ENCODE results near the gene DGCR2. TPM values are rescaled to one million over a fixed set of nuclear protein-coding genes. Genes with fewer than 3 reads are reported as not detected.

The DGCR2 gene
- total RNA-seq, 1 experiment from 2014 or later, result 18.6 TPM

GRCh38 chr22:19043121-19044085 lies 78.8 kb downstream of the DGCR2 start:
- Histone ChIP-seq H2AFZ (ENCODE audit: low read length) (no peak overlapping the region), H3K36me3 (ENCODE audit: insufficient read depth, low read length) (peaks cover 10% of the 10 kb centered on the region; the same call in 1 of the 2 replicates), H3K9ac (ENCODE audit: low read length) (no peak overlapping the region), H3K4me3 (ENCODE audit: low read length) (no peak overlapping the region), H3K4me1 (ENCODE audit: low read length) (no peaks in the 10 kb centered on the region), H3K9me2 (replicated peaks; ENCODE audit: insufficient read depth, low read length) (no peaks in the 10 kb centered on the region), H3K27ac (ENCODE audit: low read length) (no peak overlapping the region), H3K4me2 (ENCODE audit: low read depth, low read length, poor library complexity, severe bottlenecking) (no peak overlapping the region), H3K27me3 (ENCODE audit: low read length) (no peaks in the 10 kb centered on the region), H3K79me2 (ENCODE audit: low read length) (no peaks in the 10 kb centered on the region), H3K9me3 (ENCODE audit: low read length) (no peaks in the 10 kb centered on the region), H4K20me1 (ENCODE audit: insufficient read depth, low read depth, low read length) (0 out of 2 replicates have a peak, but pooled peaks cover 4% of the 10 kb centered on the region)
- no peak for DNase-seq

GRCh38 chr22:19042285-19043120 lies 79.7 kb downstream of the DGCR2 start:
- Histone ChIP-seq H3K27ac (ENCODE audit: low read length) (no peak overlapping the region), H3K9me2 (replicated peaks; ENCODE audit: insufficient read depth, low read length) (no peaks in the 10 kb centered on the region), H3K4me3 (ENCODE audit: low read length) (no peak overlapping the region), H3K36me3 (ENCODE audit: insufficient read depth, low read length) (peaks cover 8% of the 10 kb centered on the region; the same call in 1 of the 2 replicates), H3K4me2 (ENCODE audit: low read depth, low read length, poor library complexity, severe bottlenecking) (no peak overlapping the region), H3K27me3 (ENCODE audit: low read length) (no peaks in the 10 kb centered on the region), H3K9me3 (ENCODE audit: low read length) (no peaks in the 10 kb centered on the region), H3K4me1 (ENCODE audit: low read length) (no peaks in the 10 kb centered on the region), H3K9ac (ENCODE audit: low read length) (no peak overlapping the region), H2AFZ (ENCODE audit: low read length) (no peak overlapping the region), H3K79me2 (ENCODE audit: low read length) (no peaks in the 10 kb centered on the region), H4K20me1 (ENCODE audit: insufficient read depth, low read depth, low read length) (0 out of 2 replicates have a peak, but pooled peaks cover 4% of the 10 kb centered on the region)
- no peak for DNase-seq

DNA sequence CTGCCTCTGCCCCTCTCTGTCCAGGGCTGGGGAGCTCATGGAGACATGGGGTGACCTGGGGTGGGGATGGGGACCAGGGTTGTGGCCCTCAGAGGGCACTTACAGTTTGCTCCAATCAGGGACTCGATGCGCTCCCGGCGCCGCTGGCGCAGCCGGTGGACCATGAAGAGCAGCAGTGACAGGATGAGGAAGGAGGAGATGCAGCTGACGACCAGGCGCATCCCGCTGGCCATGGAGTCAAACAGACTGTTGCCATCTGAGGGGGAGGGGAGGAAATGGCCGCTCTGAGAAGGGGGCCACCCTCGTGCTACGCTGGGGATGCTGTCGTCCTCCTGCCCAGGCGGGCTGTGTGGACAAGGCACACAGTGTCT lies 80.5 kb downstream of the DGCR2 start:
- Histone ChIP-seq H3K4me1 (ENCODE audit: low read length) (no peaks in the 10 kb centered on the region), H3K4me3 (ENCODE audit: low read length) (no peak overlapping the region), H3K79me2 (ENCODE audit: low read length) (no peaks in the 10 kb centered on the region), H4K20me1 (ENCODE audit: insufficient read depth, low read depth, low read length) (0 out of 2 replicates have a peak, but pooled peaks cover 4% of the 10 kb centered on the region), H3K27me3 (ENCODE audit: low read length) (no peaks in the 10 kb centered on the region), H3K4me2 (ENCODE audit: low read depth, low read length, poor library complexity, severe bottlenecking) (no peak overlapping the region), H3K36me3 (ENCODE audit: insufficient read depth, low read length) (peaks cover 8% of the 10 kb centered on the region; the same call in 1 of the 2 replicates), H2AFZ (ENCODE audit: low read length) (no peak overlapping the region), H3K9me2 (replicated peaks; ENCODE audit: insufficient read depth, low read length) (no peaks in the 10 kb centered on the region), H3K9ac (ENCODE audit: low read length) (no peak overlapping the region), H3K27ac (ENCODE audit: low read length) (no peak overlapping the region), H3K9me3 (ENCODE audit: low read length) (no peaks in the 10 kb centered on the region)
- DNase-seq, result no peak

DNA sequence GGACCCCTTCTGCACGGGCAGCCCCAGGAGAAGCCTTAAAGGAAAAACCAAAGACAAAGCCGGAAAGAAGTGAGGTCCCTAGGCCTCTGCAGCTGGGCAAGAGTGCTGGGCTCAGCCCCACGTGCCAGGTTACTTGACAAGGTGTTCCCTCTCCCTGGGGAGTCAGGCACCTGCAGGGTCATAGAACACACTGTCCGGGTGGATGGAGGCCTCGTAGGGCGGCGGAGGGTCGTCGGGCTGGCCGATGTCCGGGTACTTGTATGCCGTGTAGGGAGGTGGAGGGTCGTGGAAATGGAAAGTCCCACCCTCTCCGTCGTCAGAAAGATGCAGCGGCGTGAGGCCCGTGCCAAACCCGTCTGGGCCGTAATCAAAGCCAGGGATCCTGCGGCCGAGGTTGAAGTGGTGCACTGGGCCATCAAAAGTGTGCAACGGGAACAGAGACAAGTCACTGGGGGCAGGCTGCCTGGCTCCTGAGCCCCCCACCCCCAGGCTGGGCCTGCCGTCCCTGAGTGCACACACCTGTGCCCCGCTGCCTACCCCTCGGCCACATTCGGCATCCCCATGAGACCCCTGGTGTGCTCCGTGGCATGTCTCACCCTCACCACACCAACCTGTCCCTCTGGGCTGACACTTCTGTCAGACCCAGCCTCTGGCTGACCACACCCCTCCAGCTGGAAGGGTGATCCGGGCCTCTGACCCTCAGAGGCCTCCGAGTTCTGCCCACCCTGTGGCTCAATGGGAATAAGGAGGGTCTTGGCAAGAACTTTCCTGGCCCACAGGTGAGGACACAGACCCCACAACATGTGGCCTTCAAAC lies 81.1 kb downstream of the DGCR2 start:
- H3K4me3 ChIP-seq (ENCODE audit: low read length), result no peak overlapping the region
- H4K20me1 ChIP-seq (ENCODE audit: insufficient read depth, low read depth, low read length), result 0 out of 2 replicates have a peak, but pooled peaks cover 5% of the 10 kb centered on the region
- no peak for DNase-seq
- no peaks in the 10 kb centered on the region for H3K4me1 ChIP-seq (ENCODE audit: low read length)
- H3K27ac ChIP-seq (ENCODE audit: low read length), result no peak overlapping the region
- no peaks in the 10 kb centered on the region for H3K79me2 ChIP-seq (ENCODE audit: low read length)
- no peak overlapping the region for H2AFZ ChIP-seq (ENCODE audit: low read length)
- no peaks in the 10 kb centered on the region for H3K27me3 ChIP-seq (ENCODE audit: low read length)
- H3K9me2 ChIP-seq (replicated peaks; ENCODE audit: insufficient read depth, low read length), result no peaks in the 10 kb centered on the region
- H3K36me3 ChIP-seq (ENCODE audit: insufficient read depth, low read length), result peaks cover 8% of the 10 kb centered on the region; the same call in 1 of the 2 replicates
- no peaks in the 10 kb centered on the region for H3K9me3 ChIP-seq (ENCODE audit: low read length)
- H3K4me2 ChIP-seq (ENCODE audit: low read depth, low read length, poor library complexity, severe bottlenecking), result no peak overlapping the region
- H3K9ac ChIP-seq (ENCODE audit: low read length), result no peak overlapping the region

DNA sequence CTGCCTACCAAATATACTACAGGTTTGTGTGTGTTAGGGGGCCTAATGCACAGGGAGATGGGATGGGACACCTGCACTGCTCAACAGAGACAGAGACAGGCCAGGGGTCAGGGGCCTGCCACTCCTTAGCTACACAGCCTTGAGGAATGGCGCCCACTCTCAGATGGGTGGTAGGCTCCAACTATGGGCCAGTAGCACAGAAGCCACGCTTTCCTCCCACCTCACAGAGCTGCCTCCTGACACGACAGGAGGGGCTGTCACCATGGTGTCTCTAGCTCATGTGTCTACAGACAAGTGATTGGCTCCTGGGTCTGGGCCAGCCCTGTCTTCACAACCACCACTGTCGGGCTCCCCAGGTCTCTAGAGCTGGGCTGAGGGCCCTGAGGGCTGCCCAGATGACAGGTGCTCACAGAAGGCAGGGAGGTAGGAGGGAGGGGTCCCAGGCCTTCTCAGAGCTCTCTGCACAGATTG lies 81.8 kb downstream of the DGCR2 start:
- H3K27me3 ChIP-seq (ENCODE audit: low read length), result no peaks in the 10 kb centered on the region
- no peaks in the 10 kb centered on the region for H3K4me1 ChIP-seq (ENCODE audit: low read length)
- H3K9me3 ChIP-seq (ENCODE audit: low read length), result no peaks in the 10 kb centered on the region
- no peaks in the 10 kb centered on the region for H3K79me2 ChIP-seq (ENCODE audit: low read length)
- 0 out of 2 replicates have a peak, but pooled peaks cover 7% of the 10 kb centered on the region for H4K20me1 ChIP-seq (ENCODE audit: insufficient read depth, low read depth, low read length)
- no peak for DNase-seq
- H2AFZ ChIP-seq (ENCODE audit: low read length), result no peak overlapping the region
- H3K9ac ChIP-seq (ENCODE audit: low read length), result no peak overlapping the region
- H3K4me2 ChIP-seq (ENCODE audit: low read depth, low read length, poor library complexity, severe bottlenecking), result no peak overlapping the region
- no peak overlapping the region for H3K4me3 ChIP-seq (ENCODE audit: low read length)
- no peaks in the 10 kb centered on the region for H3K9me2 ChIP-seq (replicated peaks; ENCODE audit: insufficient read depth, low read length)
- H3K27ac ChIP-seq (ENCODE audit: low read length), result no peak overlapping the region
- peaks cover 8% of the 10 kb centered on the region; the same call in 1 of the 2 replicates for H3K36me3 ChIP-seq (ENCODE audit: insufficient read depth, low read length)

- Histone ChIP-seq H3K4me3 (ENCODE audit: low read length) (no peak overlapping the region), H3K4me1 (ENCODE audit: low read length) (no peaks in the 10 kb centered on the region), H3K9me3 (ENCODE audit: low read length) (no peaks in the 10 kb centered on the region), H3K9ac (ENCODE audit: low read length) (no peak overlapping the region), H4K20me1 (ENCODE audit: insufficient read depth, low read depth, low read length) (0 out of 2 replicates have a peak, but pooled peaks cover 7% of the 10 kb centered on the region), H3K9me2 (replicated peaks; ENCODE audit: insufficient read depth, low read length) (no peaks in the 10 kb centered on the region), H3K79me2 (ENCODE audit: low read length) (no peaks in the 10 kb centered on the region), H3K27me3 (ENCODE audit: low read length) (no peaks in the 10 kb centered on the region), H3K27ac (ENCODE audit: low read length) (no peak overlapping the region), H2AFZ (ENCODE audit: low read length) (no peak overlapping the region), H3K4me2 (ENCODE audit: low read depth, low read length, poor library complexity, severe bottlenecking) (no peak overlapping the region), H3K36me3 (ENCODE audit: insufficient read depth, low read length) (peaks cover 3% of the 10 kb centered on the region; the same call in 1 of the 2 replicates)
- no peak for DNase-seq
Measured at GRCh38 chr22:19039796-19040280, 82.4 kb downstream of the DGCR2 start.

DNA sequence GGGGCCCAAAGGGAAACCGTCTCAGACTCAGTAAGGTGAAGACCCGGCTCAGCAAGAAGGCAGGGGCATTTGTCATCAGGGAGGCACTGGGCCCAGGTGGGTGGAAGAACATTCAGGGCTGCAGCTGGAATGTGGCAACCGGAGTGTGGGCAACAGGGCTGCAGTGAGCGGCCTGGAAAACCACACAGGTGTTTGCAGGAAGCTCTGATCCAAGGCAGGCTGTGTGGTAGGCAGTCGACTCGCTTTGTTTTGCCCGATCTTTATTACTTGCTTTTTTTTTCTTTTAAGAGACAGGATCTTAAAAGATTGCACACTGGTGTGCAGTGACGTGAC lies 82.8 kb downstream of the DGCR2 start:
- no peaks in the 10 kb centered on the region for H3K9me3 ChIP-seq (ENCODE audit: low read length)
- H3K27me3 ChIP-seq (ENCODE audit: low read length), result no peaks in the 10 kb centered on the region
- no peak overlapping the region for H3K4me2 ChIP-seq (ENCODE audit: low read depth, low read length, poor library complexity, severe bottlenecking)
- H3K79me2 ChIP-seq (ENCODE audit: low read length), result no peaks in the 10 kb centered on the region
- H3K4me1 ChIP-seq (ENCODE audit: low read length), result no peaks in the 10 kb centered on the region
- no peaks in the 10 kb centered on the region for H3K9me2 ChIP-seq (replicated peaks; ENCODE audit: insufficient read depth, low read length)
- 0 out of 2 replicates have a peak, but pooled peaks cover 7% of the 10 kb centered on the region for H4K20me1 ChIP-seq (ENCODE audit: insufficient read depth, low read depth, low read length)
- no peak overlapping the region for H2AFZ ChIP-seq (ENCODE audit: low read length)
- no peak overlapping the region for H3K27ac ChIP-seq (ENCODE audit: low read length)
- no peaks in the 10 kb centered on the region; the same call in 1 of the 2 replicates for H3K36me3 ChIP-seq (ENCODE audit: insufficient read depth, low read length)
- no peak for DNase-seq
- no peak overlapping the region for H3K9ac ChIP-seq (ENCODE audit: low read length)
- H3K4me3 ChIP-seq (ENCODE audit: low read length), result no peak overlapping the region

All from Karpas-422 (cell line).